Caco-2 (cell line): ENCODE measurements around the gene UXS1. TPM values are rescaled to one million over a fixed set of nuclear protein-coding genes. Genes with fewer than 3 reads are reported as not detected.

ENCODE experiments used
- BruUV-seq: library from RNA; stranded (reverse); fragments of 400-500 nt; replicated peaks from 2 replicates; lab custom pipeline; 2021; lab: Mats Ljungman, UMichigan
- CTCF ChIA-PET: fragments of 300-600 bp; sonication (Branson Sonifier 250); formaldehyde crosslinking; loops from one replicate; lab custom pipeline; 2022; ENCODE audit warnings: antibody characterized with exemption; lab: Charles Lee
- POLR2A ChIA-PET: fragments of 300-600 bp; sonication (Branson Sonifier 250); formaldehyde crosslinking; loops from one replicate; lab custom pipeline; 2022; ENCODE audit warnings: antibody characterized with exemption; lab: Charles Lee
- DNase-seq, 2 experiments: peaks; one replicate each; pipeline versions ENCODE4 v3.0.0 to v3.0.0-alpha.2; 2020 to 2022
- H3K27me3 ChIP-seq: replicated peaks from 2 replicates; pipeline ENCODE4 v1.6.0; 2011; ENCODE audit warnings: low read length; ENCODE audit not compliant: control insufficient read depth, insufficient read depth
- H3K36me3 ChIP-seq: 2 replicates; pipeline ENCODE4 v1.5.1; 2011; ENCODE audit warnings: low read length; ENCODE audit not compliant: control insufficient read depth, insufficient read depth
- H3K4me1 ChIP-seq: fragments of 250-450 bp; sonication (Bioruptor Pico); 2 replicates; pipeline ENCODE4 v1.5.1; 2020; ENCODE audit warnings: mild to moderate bottlenecking
- H3K4me3 ChIP-seq: 2 replicates; pipeline ENCODE4 v1.5.1; 2011; ENCODE audit warnings: low read depth, mild to moderate bottlenecking, control low read depth, low read length
- H3K9me3 ChIP-seq: fragments of 250-450 bp; sonication (Bioruptor Pico); 2 replicates; pipeline ENCODE4 v1.5.1; 2020; ENCODE audit warnings: mild to moderate bottlenecking, moderate library complexity
- H3K27ac Mint-ChIP-seq: one replicate; pipeline ENCODE4 v1.8.0; 2022; ENCODE audit warnings: mixed read lengths; ENCODE audit not compliant: unreplicated experiment
- H3K27me3 Mint-ChIP-seq: one replicate; pipeline ENCODE4 v1.8.0; 2022; ENCODE audit warnings: mixed read lengths; ENCODE audit not compliant: insufficient read depth, unreplicated experiment
- H3K36me3 Mint-ChIP-seq: one replicate; pipeline ENCODE4 v1.8.0; 2022; ENCODE audit warnings: mild to moderate bottlenecking, mixed read lengths; ENCODE audit not compliant: insufficient read depth, unreplicated experiment
- H3K4me1 Mint-ChIP-seq: one replicate; pipeline ENCODE4 v1.8.0; 2022; ENCODE audit warnings: low read depth, mixed read lengths; ENCODE audit not compliant: unreplicated experiment
- H3K4me3 Mint-ChIP-seq: one replicate; pipeline ENCODE4 v1.8.0; 2022; ENCODE audit warnings: mild to moderate bottlenecking, moderate library complexity, mixed read lengths; ENCODE audit not compliant: unreplicated experiment
- H3K9me3 Mint-ChIP-seq: one replicate; pipeline ENCODE4 v1.8.0; 2022; ENCODE audit warnings: mixed read lengths; ENCODE audit not compliant: unreplicated experiment
- CTCF ChIP-seq, 2 experiments: fragments of 200-600 bp in 1 of 2; IDR thresholded peaks; 1 replicate in 1 of 2; 2 replicates in 1 of 2; pipeline versions ENCODE4 v1.5.1 to v1.8.0; 2011 to 2022; ENCODE audit warnings: antibody characterized with exemption in 1 of 2, control low read depth in 1 of 2, inconsistent platforms in 1 of 2, low read depth in 1 of 2, low read length in 1 of 2, mild to moderate bottlenecking in 1 of 2, moderate library complexity in 1 of 2; ENCODE audit not compliant: insufficient read depth in 1 of 2, severe bottlenecking in 1 of 2, unreplicated experiment in 1 of 2
- intact Hi-C: fragments of 100-400 bp; cut with micrococcal nuclease; formaldehyde crosslinking; loops from one replicate; pipeline ENCODE4 v1.10.0; 2022; ENCODE audit not compliant: unreplicated experiment
- total RNA-seq: library from RNA; stranded (reverse); gene quantifications from 2 replicates; pipeline ENCODE4 v1.2.3, GENCODE V29; 2022

UXS1 gene
- total RNA-seq, 1 experiment from 2014 or later, result 72.7 TPM

DNA sequence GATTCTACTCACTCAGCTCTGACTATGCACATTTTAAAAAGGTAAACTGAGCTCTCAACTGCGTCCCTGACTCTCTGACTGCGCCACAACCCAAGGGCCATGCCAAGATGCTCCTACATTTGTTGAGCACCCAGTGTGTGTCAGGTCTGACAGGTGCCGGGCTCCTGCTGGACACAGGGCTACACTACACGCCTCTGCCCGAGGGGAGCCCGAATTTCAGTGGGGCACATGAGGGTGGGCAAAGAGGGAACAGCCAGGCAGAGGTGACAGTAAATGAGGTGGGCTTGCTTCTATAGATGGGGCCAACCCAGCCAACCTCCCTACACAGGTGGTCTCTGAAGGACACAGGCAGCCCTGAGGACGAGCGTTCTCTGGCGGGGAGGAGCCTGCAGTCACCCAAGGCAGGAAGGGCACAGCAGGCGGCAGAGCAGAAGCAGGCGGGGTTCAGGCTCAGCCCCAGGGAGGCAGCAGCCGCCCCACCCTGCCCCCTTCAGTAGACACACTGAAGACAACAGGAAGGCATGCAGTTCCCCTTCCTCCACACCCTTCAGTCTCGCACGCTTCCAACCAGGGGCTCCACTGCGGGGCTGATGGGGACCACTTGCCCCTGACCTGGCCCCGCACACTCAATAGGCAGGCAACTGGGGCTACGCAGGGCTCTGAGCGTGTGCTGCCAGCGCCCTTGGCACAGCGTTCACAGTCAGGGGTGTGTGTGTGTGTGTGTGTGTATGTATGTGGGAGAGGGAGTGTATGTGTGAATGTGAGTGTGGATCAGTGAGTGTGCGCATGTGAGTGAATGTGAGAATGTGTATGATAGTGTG, 98.4 kb downstream of the UXS1 start:
- ChIA-PET CTCF (no interaction called here), POLR2A (no interaction called here)
- H3K27ac Mint-ChIP-seq, result no peak overlapping the region
- peaks cover 24% of the 10 kb centered on the region for H3K36me3 Mint-ChIP-seq
- Histone ChIP-seq H3K36me3 (no peaks in the 10 kb centered on the region; the same call in none of the 2 replicates), H3K9me3 (no peaks in the 10 kb centered on the region), H3K4me3 (no peak overlapping the region), H3K4me1 (no peaks in the 10 kb centered on the region), H3K27me3 (no peaks in the 10 kb centered on the region)
- intact Hi-C loops, result no loop called here
- TF ChIP-seq CTCF (IDR thresholded peaks at IDR 0.05; ENCODE audit: insufficient read depth in 1 of 2, low read depth in 1 of 2, low read length in 1 of 2, severe bottlenecking in 1 of 2, unreplicated experiment in 1 of 2), result no peak
- H3K27me3 Mint-ChIP-seq, result no peaks in the 10 kb centered on the region
- H3K4me3 Mint-ChIP-seq, result no peak overlapping the region
- BruUV-seq, result no TSS peak
- H3K4me1 Mint-ChIP-seq, result no peaks in the 10 kb centered on the region
- no peak for DNase-seq
- H3K9me3 Mint-ChIP-seq, result no peaks in the 10 kb centered on the region

- Histone ChIP-seq H3K4me3 (no peak overlapping the region), H3K27me3 (no peaks in the 10 kb centered on the region), H3K9me3 (no peaks in the 10 kb centered on the region), H3K4me1 (no peaks in the 10 kb centered on the region), H3K36me3 (no peaks in the 10 kb centered on the region; the same call in 1 of the 2 replicates)
- H3K4me3 Mint-ChIP-seq, result no peak overlapping the region
- H3K4me1 Mint-ChIP-seq, result no peaks in the 10 kb centered on the region
- ChIA-PET POLR2A (no interaction called here), CTCF (no interaction called here)
- no peaks in the 10 kb centered on the region for H3K27me3 Mint-ChIP-seq
- H3K27ac Mint-ChIP-seq, result no peak overlapping the region
- no peak for DNase-seq
- H3K36me3 Mint-ChIP-seq, result peaks cover 15% of the 10 kb centered on the region
- no peak for TF ChIP-seq CTCF (IDR thresholded peaks at IDR 0.05; ENCODE audit: insufficient read depth in 1 of 2, low read depth in 1 of 2, low read length in 1 of 2, severe bottlenecking in 1 of 2, unreplicated experiment in 1 of 2)
- no peaks in the 10 kb centered on the region for H3K9me3 Mint-ChIP-seq
- no TSS peak for BruUV-seq
- intact Hi-C loops, result no loop called here
These were observed 99.8 kb downstream of the UXS1 start for GRCh38 chr2:106094131-106094841.

- BruUV-seq, result no TSS peak
- Histone ChIP-seq H3K4me1 (no peaks in the 10 kb centered on the region), H3K9me3 (no peaks in the 10 kb centered on the region), H3K36me3 (no peaks in the 10 kb centered on the region; the same call in 1 of the 2 replicates), H3K27me3 (no peaks in the 10 kb centered on the region), H3K4me3 (no peak overlapping the region)
- TF ChIP-seq CTCF (IDR thresholded peaks at IDR 0.05; ENCODE audit: insufficient read depth in 1 of 2, low read depth in 1 of 2, low read length in 1 of 2, severe bottlenecking in 1 of 2, unreplicated experiment in 1 of 2), result no peak
- H3K4me1 Mint-ChIP-seq, result no peaks in the 10 kb centered on the region
- POLR2A ChIA-PET, result no interaction called here
- intact Hi-C loops, result no loop called here
- H3K36me3 Mint-ChIP-seq, result peaks cover 10% of the 10 kb centered on the region
- H3K27me3 Mint-ChIP-seq, result no peaks in the 10 kb centered on the region
- H3K4me3 Mint-ChIP-seq, result no peak overlapping the region
- DNase-seq, result no peak
- no peak overlapping the region for H3K27ac Mint-ChIP-seq
- H3K9me3 Mint-ChIP-seq, result no peaks in the 10 kb centered on the region
- CTCF ChIA-PET, result no interaction called here
These were observed 103.0 kb downstream of the UXS1 start for GRCh38 chr2:106090916-106091618.
